ENCODE measurements around the gene DUSP16. TPM values are rescaled to one million over a fixed set of nuclear protein-coding genes. Genes with fewer than 3 reads are reported as not detected.

DUSP16 gene
- polyA plus RNA-seq, 2 of the 4 experiments (the other 2 are of a cell fraction): 18.2 to 34.7 TPM

DNA sequence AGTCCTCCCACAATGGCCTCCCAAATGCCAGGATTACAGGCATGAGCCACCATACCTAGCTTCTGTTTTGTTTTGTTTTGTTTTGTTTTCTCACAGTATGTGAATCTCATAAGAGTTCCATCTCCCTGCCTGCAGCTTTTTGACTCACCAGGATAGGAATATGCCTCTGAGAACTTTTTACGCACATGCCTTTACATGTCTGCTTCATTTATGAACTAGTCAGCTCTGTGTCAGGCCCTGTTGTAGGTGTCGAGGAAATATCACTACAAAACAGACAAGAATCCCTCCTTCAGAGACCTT is 116.8 kb downstream of the DUSP16 start:
- WGBS (ENCODE audit: missing lambda C conversion rate): 94% methylated on average over 2 of the region's 2 CpGs
- DNase-seq (ENCODE audit: low read depth in 1 of 2, low spot score in 1 of 2) (no peak), FAIRE-seq (no peak), ATAC-seq (no peak)
- POLR2A ChIA-PET: interaction anchor here (0.7 kb wide), 1 partner anchor 26 kb away, joined by 4 read pairs; no protein-coding TSS in a partner anchor
- H3K4me1 ChIP-seq: peaks cover 63% of the 10 kb centered on the region
- H3K4me2 ChIP-seq: no peak overlapping the region
- CTCF ChIA-PET: interaction anchor here (0.6 to 1.1 kb wide), 3 partner anchors 9 to 209 kb away, joined by 3 to 4 read pairs (median 4); no protein-coding TSS in a partner anchor
- no peaks in the 10 kb centered on the region for H3K9me3 ChIP-seq
- no peak for TF ChIP-seq HOXB13 (CRISPR knock-in tag; IDR thresholded peaks at IDR 0.05; ENCODE audit: low read depth)
- TF ChIP-seq, protein P1, sequence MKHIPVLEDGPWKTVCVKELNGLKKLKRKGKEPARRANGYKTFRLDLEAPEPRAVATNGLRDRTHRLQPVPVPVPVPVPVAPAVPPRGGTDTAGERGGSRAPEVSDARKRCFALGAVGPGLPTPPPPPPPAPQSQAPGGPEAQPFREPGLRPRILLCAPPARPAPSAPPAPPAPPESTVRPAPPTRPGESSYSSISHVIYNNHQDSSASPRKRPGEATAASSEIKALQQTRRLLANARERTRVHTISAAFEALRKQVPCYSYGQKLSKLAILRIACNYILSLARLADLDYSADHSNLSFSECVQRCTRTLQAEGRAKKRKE (CRISPR knock-in tag; IDR thresholded peaks at IDR 0.05; ENCODE audit: low read depth): no peak
- no peak for TF ChIP-seq BHLHE40 (IDR thresholded peaks at IDR 0.05; ENCODE audit: low read depth, low read length)
- no peak for TF ChIP-seq EHF (CRISPR knock-in tag; IDR thresholded peaks at IDR 0.05)
- no peak for TF ChIP-seq HOXB5 (CRISPR knock-in tag; IDR thresholded peaks at IDR 0.05)
- TF ChIP-seq HEYL (CRISPR knock-in tag; IDR thresholded peaks at IDR 0.05): no peak
- TF ChIP-seq, protein P2, sequence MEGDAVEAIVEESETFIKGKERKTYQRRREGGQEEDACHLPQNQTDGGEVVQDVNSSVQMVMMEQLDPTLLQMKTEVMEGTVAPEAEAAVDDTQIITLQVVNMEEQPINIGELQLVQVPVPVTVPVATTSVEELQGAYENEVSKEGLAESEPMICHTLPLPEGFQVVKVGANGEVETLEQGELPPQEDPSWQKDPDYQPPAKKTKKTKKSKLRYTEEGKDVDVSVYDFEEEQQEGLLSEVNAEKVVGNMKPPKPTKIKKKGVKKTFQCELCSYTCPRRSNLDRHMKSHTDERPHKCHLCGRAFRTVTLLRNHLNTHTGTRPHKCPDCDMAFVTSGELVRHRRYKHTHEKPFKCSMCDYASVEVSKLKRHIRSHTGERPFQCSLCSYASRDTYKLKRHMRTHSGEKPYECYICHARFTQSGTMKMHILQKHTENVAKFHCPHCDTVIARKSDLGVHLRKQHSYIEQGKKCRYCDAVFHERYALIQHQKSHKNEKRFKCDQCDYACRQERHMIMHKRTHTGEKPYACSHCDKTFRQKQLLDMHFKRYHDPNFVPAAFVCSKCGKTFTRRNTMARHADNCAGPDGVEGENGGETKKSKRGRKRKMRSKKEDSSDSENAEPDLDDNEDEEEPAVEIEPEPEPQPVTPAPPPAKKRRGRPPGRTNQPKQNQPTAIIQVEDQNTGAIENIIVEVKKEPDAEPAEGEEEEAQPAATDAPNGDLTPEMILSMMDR (IDR thresholded peaks at IDR 0.05): no peak
- no peak for TF ChIP-seq FOSB (CRISPR knock-in tag; IDR thresholded peaks at IDR 0.05)
- no peak for TF ChIP-seq HDAC2 (IDR thresholded peaks at IDR 0.05)
- TF ChIP-seq RAD21 (conservative IDR thresholded peaks at IDR 0.05 in 1 of 2, IDR thresholded peaks at IDR 0.05 in 1 of 2): no peak
- peak overlapping the region; percentile 80 to 83; a peak in 4 of 6 replicates for H3K27ac ChIP-seq
- H3K4me3 ChIP-seq: no peak overlapping the region

DNA sequence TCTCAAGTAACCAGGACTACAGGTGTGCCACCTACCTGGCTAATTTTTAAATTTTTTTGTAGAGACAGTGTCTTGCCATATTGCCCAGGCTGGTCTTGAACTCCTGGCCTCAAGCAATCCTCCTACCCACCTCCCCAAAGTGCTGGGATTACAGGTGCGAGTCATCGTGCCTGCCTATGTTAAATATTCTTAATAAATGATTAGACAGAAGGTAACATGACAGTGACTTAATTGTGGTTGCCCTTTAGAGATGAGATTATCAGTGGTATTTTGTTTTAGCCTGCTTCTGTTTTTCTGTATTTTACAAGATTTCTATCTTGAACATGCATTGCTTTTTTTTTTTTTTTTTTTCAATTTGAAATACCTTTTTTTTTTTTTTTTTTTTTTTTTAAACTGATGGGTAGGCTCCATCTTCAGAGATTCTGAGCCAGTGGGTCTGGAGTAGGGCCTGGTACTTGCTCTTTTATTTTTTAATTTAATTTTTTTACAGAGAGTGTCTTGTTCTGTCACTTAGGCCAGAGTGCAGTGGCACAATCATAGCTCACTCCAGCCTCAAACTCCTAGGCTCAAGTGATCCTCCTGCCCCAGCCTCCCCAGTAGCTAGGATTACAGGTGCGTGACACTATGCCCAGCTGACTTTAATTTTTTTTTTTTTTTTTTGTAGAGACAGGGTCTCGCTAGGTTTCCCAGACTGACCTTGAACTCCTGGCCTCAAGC is 117.3 kb downstream of the DUSP16 start:
- FAIRE-seq: no peak
- Histone ChIP-seq H3K9me3 (no peaks in the 10 kb centered on the region), H3K4me1 (peaks cover 63% of the 10 kb centered on the region), H3K27ac (peak overlapping the region; percentile 80 to 83; a peak in 4 of 6 replicates), H3K4me2 (no peak overlapping the region), H3K4me3 (no peak overlapping the region)
- TF ChIP-seq PHF8 (IDR thresholded peaks at IDR 0.05; ENCODE audit: borderline replicate concordance, low read depth) (no peak), MAFK (IDR thresholded peaks at IDR 0.05; ENCODE audit: partially characterized antibody) (no peak), ZSCAN20 (CRISPR knock-in tag; IDR thresholded peaks at IDR 0.05) (no peak), GATA3 (IDR thresholded peaks at IDR 0.05; ENCODE audit: borderline replicate concordance) (no peak), HDAC2 (IDR thresholded peaks at IDR 0.05) (no peak), MAZ (IDR thresholded peaks at IDR 0.05; ENCODE audit: borderline replicate concordance, low read depth, low read length) (no peak), RAD21 (conservative IDR thresholded peaks at IDR 0.05 in 1 of 2, IDR thresholded peaks at IDR 0.05 in 1 of 2) (no peak)
- TF ChIP-seq, protein P3, sequence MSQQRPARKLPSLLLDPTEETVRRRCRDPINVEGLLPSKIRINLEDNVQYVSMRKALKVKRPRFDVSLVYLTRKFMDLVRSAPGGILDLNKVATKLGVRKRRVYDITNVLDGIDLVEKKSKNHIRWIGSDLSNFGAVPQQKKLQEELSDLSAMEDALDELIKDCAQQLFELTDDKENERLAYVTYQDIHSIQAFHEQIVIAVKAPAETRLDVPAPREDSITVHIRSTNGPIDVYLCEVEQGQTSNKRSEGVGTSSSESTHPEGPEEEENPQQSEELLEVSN (IDR thresholded peaks at IDR 0.05; ENCODE audit: borderline replicate concordance, low read depth): no peak
- WGBS (ENCODE audit: missing lambda C conversion rate): 97% methylated on average over 4 of the region's 4 CpGs
- no peak for ATAC-seq
- POLR2A ChIA-PET: interaction anchor here (0.7 kb wide), 1 partner anchor 26 kb away, joined by 4 read pairs; no protein-coding TSS in a partner anchor
- CTCF ChIA-PET: interaction anchor here (0.6 to 1.1 kb wide), 3 partner anchors 10 to 209 kb away, joined by 3 to 4 read pairs (median 4); no protein-coding TSS in a partner anchor
- DNase-seq (ENCODE audit: low read depth in 1 of 2, low spot score in 1 of 2): no peak

DNA sequence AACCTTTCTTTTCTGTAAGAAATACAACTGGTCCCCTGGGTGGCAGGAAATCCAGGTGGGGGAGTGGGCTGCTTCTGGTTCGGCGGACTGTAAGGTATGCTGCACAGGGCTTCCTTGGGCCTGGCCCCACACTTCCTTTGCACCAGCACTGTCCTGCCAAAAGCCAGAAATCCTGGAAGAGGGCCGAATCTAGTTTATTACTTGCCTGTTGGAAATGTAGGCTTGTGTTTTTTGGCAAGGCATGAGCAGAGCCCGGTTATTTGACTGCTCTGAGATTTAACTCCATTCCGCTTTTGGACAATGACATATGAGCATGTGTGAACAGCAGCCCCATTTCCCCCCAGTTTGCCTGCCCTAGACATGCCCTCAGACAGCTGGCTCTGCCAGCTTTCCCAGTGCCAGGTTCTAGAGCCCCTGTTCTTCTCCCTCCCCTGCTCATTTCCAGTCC is 119.2 kb downstream of the DUSP16 start:
- Histone ChIP-seq H3K4me1 (peaks cover 62% of the 10 kb centered on the region), H3K9me3 (no peaks in the 10 kb centered on the region), H3K4me3 (no peak overlapping the region), H3K27ac (peak overlapping the region; percentile 7 to 84), H3K4me2 (no peak overlapping the region)
- DNase-seq (ENCODE audit: low read depth in 1 of 2, low spot score in 1 of 2) (no peak), ATAC-seq (no peak), FAIRE-seq (no peak)
- TF ChIP-seq, protein P4, sequence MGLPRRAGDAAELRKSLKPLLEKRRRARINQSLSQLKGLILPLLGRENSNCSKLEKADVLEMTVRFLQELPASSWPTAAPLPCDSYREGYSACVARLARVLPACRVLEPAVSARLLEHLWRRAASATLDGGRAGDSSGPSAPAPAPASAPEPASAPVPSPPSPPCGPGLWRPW (IDR thresholded peaks at IDR 0.05): no peak
- no peak for TF ChIP-seq HEYL (CRISPR knock-in tag; IDR thresholded peaks at IDR 0.05)
- no peak for TF ChIP-seq ZFP36 (IDR thresholded peaks at IDR 0.05; ENCODE audit: borderline replicate concordance, partially characterized antibody)
- no peak for TF ChIP-seq GATA3 (IDR thresholded peaks at IDR 0.05; ENCODE audit: borderline replicate concordance)
- no peak for TF ChIP-seq RAD21 (conservative IDR thresholded peaks at IDR 0.05 in 1 of 2, IDR thresholded peaks at IDR 0.05 in 1 of 2)
- TF ChIP-seq EHMT2 (IDR thresholded peaks at IDR 0.05; ENCODE audit: low read depth): no peak
- no peak for TF ChIP-seq KDM1A (IDR thresholded peaks at IDR 0.05; ENCODE audit: low read depth)
- TF ChIP-seq EHF (CRISPR knock-in tag; IDR thresholded peaks at IDR 0.05): no peak
- TF ChIP-seq NFE2L2 (conservative IDR thresholded peaks at IDR 0.05; ENCODE audit: low read length): no peak
- no peak for TF ChIP-seq SMC3 (IDR thresholded peaks at IDR 0.05)
- TF ChIP-seq ZC3H11A (IDR thresholded peaks at IDR 0.05): no peak
- TF ChIP-seq FOSL2 (IDR thresholded peaks at IDR 0.05): no peak
- no peak for TF ChIP-seq FOSL2 (CRISPR knock-in tag; IDR thresholded peaks at IDR 0.05)
- TF ChIP-seq, protein P5, sequence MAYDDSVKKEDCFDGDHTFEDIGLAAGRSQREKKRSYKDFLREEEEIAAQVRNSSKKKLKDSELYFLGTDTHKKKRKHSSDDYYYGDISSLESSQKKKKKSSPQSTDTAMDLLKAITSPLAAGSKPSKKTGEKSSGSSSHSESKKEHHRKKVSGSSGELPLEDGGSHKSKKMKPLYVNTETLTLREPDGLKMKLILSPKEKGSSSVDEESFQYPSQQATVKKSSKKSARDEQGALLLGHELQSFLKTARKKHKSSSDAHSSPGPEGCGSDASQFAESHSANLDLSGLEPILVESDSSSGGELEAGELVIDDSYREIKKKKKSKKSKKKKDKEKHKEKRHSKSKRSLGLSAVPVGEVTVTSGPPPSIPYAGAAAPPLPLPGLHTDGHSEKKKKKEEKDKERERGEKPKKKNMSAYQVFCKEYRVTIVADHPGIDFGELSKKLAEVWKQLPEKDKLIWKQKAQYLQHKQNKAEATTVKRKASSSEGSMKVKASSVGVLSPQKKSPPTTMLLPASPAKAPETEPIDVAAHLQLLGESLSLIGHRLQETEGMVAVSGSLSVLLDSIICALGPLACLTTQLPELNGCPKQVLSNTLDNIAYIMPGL (CRISPR knock-in tag; IDR thresholded peaks at IDR 0.05; ENCODE audit: borderline replicate concordance): no peak
- no peak for TF ChIP-seq RFX5 (IDR thresholded peaks at IDR 0.05)
- TF ChIP-seq NR3C1 (IDR thresholded peaks at IDR 0.05): no peak
- no peak for TF ChIP-seq CBX8 (IDR thresholded peaks at IDR 0.05)
- CTCF ChIA-PET: no interaction called here
- 92% methylated on average over 5 of the region's 5 CpGs for WGBS (ENCODE audit: missing lambda C conversion rate)
- POLR2A ChIA-PET: no interaction called here

Data from A549 (cell line).